Adrenal gland (tissue), 5 donors: ENCODE data around the gene EPHA6.

ENCODE experiments used
- POLR2A ChIP-seq, 2 donors: fragments of 450-650 bp; IDR thresholded peaks; one replicate each; pipeline ENCODE4 v1.6.1; 2017; ENCODE audit warnings: antibody characterized with exemption in 2 of 2, mild to moderate bottlenecking in 2 of 2, moderate library complexity in 1 of 2
- TF ChIP-seq, protein P1 (sequence below), 6 experiments: fragments of 450-650 bp in 4 of 6; fragments of 200-600 bp in 2 of 6; sonication (generic) in 1 of 6; IDR thresholded peaks; 1 replicate in 5 of 6; 2 replicates in 1 of 6; pipeline versions ENCODE4 v1.5.1 to v1.8.0; 2016 to 2021; ENCODE audit warnings: antibody characterized with exemption in 6 of 6, mild to moderate bottlenecking in 2 of 6, moderate library complexity in 1 of 6
- donor health status: DM: no; HTN: no; CAD: no.

- TF ChIP-seq, protein P1, sequence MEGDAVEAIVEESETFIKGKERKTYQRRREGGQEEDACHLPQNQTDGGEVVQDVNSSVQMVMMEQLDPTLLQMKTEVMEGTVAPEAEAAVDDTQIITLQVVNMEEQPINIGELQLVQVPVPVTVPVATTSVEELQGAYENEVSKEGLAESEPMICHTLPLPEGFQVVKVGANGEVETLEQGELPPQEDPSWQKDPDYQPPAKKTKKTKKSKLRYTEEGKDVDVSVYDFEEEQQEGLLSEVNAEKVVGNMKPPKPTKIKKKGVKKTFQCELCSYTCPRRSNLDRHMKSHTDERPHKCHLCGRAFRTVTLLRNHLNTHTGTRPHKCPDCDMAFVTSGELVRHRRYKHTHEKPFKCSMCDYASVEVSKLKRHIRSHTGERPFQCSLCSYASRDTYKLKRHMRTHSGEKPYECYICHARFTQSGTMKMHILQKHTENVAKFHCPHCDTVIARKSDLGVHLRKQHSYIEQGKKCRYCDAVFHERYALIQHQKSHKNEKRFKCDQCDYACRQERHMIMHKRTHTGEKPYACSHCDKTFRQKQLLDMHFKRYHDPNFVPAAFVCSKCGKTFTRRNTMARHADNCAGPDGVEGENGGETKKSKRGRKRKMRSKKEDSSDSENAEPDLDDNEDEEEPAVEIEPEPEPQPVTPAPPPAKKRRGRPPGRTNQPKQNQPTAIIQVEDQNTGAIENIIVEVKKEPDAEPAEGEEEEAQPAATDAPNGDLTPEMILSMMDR (IDR thresholded peaks at IDR 0.05) = no peak
- no peak for TF ChIP-seq POLR2A (IDR thresholded peaks at IDR 0.05)
Measured at GRCh38 chr3:97711654-97712053, 897.3 kb downstream of the EPHA6 start.
